ENCODE data around the gene PKNOX2.

Gene PKNOX2

GRCh38 chr11:125262194-125262829 is 97.8 kb downstream of the PKNOX2 start:
- no peak for DNase-seq (ENCODE audit: low spot score)

- DNase-seq (ENCODE audit: low spot score), result peak; percentile 48
Measured at GRCh38 chr11:125262830-125263218, 98.3 kb downstream of the PKNOX2 start.

GRCh38 chr11:125263268-125263790 is 98.8 kb downstream of the PKNOX2 start:
- DNase-seq (ENCODE audit: low spot score), result peak; percentile 88

GRCh38 chr11:125264100-125265022 is 99.8 kb downstream of the PKNOX2 start:
- DNase-seq (ENCODE audit: low spot score), result no peak

- DNase-seq (ENCODE audit: low spot score), result no peak
Measured at GRCh38 chr11:125267548-125267947, 103.0 kb downstream of the PKNOX2 start.

- peak; percentile 19 for DNase-seq (ENCODE audit: low spot score)
Measured at GRCh38 chr11:125268611-125269010, 104.1 kb downstream of the PKNOX2 start.

GRCh38 chr11:125270106-125270505 is 105.6 kb downstream of the PKNOX2 start:
- DNase-seq (ENCODE audit: low spot score), result no peak

- DNase-seq (ENCODE audit: low spot score), result no peak
Measured at GRCh38 chr11:125270711-125271110, 106.2 kb downstream of the PKNOX2 start.

GRCh38 chr11:125271483-125272091 is 107.0 kb downstream of the PKNOX2 start:
- DNase-seq (ENCODE audit: low spot score), result no peak

GRCh38 chr11:125272092-125272491 is 107.5 kb downstream of the PKNOX2 start:
- no peak for DNase-seq (ENCODE audit: low spot score)

- no peak for DNase-seq (ENCODE audit: low spot score)
Measured at GRCh38 chr11:125272821-125273220, 108.3 kb downstream of the PKNOX2 start.

GRCh38 chr11:125273519-125274000 is 109.0 kb downstream of the PKNOX2 start:
- DNase-seq (ENCODE audit: low spot score), result no peak

- DNase-seq (ENCODE audit: low spot score), result no peak
Measured at GRCh38 chr11:125274309-125274708, 109.8 kb downstream of the PKNOX2 start.

GRCh38 chr11:125274774-125275173 is 110.2 kb downstream of the PKNOX2 start:
- DNase-seq (ENCODE audit: low spot score), result no peak

- DNase-seq (ENCODE audit: low spot score), result no peak
Measured at GRCh38 chr11:125275905-125276618, 111.5 kb downstream of the PKNOX2 start.

- no peak for DNase-seq (ENCODE audit: low spot score)
Measured at GRCh38 chr11:125276619-125276976, 112.0 kb downstream of the PKNOX2 start.

- DNase-seq (ENCODE audit: low spot score), result no peak
Measured at GRCh38 chr11:125279676-125280418, 115.3 kb downstream of the PKNOX2 start.

GRCh38 chr11:125280646-125281045 is 116.1 kb downstream of the PKNOX2 start:
- DNase-seq (ENCODE audit: low spot score), result no peak

GRCh38 chr11:125281831-125282595 is 117.5 kb downstream of the PKNOX2 start:
- no peak for DNase-seq (ENCODE audit: low spot score)

GRCh38 chr11:125282596-125282914 is 118.0 kb downstream of the PKNOX2 start:
- no peak for DNase-seq (ENCODE audit: low spot score)
